GM12872 (cell line): ENCODE results near the gene NCF4.

ENCODE experiments used
- CTCF ChIP-seq: IDR thresholded peaks from 3 replicates; pipeline ENCODE4 v1.5.1; 2011; ENCODE audit warnings: low read depth, mild to moderate bottlenecking, low read length, moderate library complexity; ENCODE audit not compliant: insufficient read depth

Gene NCF4

GRCh38 chr22:36900225-36900624, 39.4 kb downstream of the NCF4 start:
- TF ChIP-seq CTCF = no peak

- no peak for TF ChIP-seq CTCF
Measured at GRCh38 chr22:36900880-36901279, 40.1 kb downstream of the NCF4 start.

- TF ChIP-seq CTCF = no peak
Measured at GRCh38 chr22:36901411-36902142, 40.8 kb downstream of the NCF4 start.

- no peak for TF ChIP-seq CTCF
Measured at GRCh38 chr22:36902143-36902926, 41.5 kb downstream of the NCF4 start.

GRCh38 chr22:36904260-36904880, 43.6 kb downstream of the NCF4 start:
- TF ChIP-seq CTCF = no peak

- no peak for TF ChIP-seq CTCF
Measured at GRCh38 chr22:36907253-36908195, 46.7 kb downstream of the NCF4 start.
